Endothelial cell of umbilical vein (primary cell): ENCODE results near the gene OSBPL10. TPM values are rescaled to one million over a fixed set of nuclear protein-coding genes. Genes with fewer than 3 reads are reported as not detected.

Experiments
- BruUV-seq: library from RNA; stranded (reverse); fragments of 400-500 nt; replicated peaks from 2 replicates; lab custom pipeline; 2021; lab: Mats Ljungman, UMichigan
- CTCF ChIA-PET: fragments of 300-600, 350-600 bp; sonication (Branson Sonifier 250); formaldehyde crosslinking; loops from one replicate; lab custom pipeline; 2021; ENCODE audit warnings: antibody characterized with exemption, inconsistent platforms; lab: Charles Lee
- POLR2A ChIA-PET: fragments of 300-600, 350-600 bp; sonication (Branson Sonifier 250); formaldehyde crosslinking; loops from one replicate; lab custom pipeline; 2021; ENCODE audit warnings: antibody characterized with exemption, inconsistent platforms; lab: Charles Lee
- DNase-seq: peaks from one replicate; pipeline ENCODE4 v3.0.0-alpha.2; 2011; ENCODE audit warnings: low read depth, low spot score
- FAIRE-seq: peaks from 2 replicates; lab custom pipeline; 2011; peaks lifted over from hg19 to GRCh38; lab: Jason Lieb, UNC
- H2AFZ ChIP-seq: 2 replicates; pipeline ENCODE4 v1.6.0; 2012; ENCODE audit warnings: low read depth, low read length, control low read depth, inconsistent platforms
- H3K27ac ChIP-seq: 2 replicates; pipeline ENCODE4 v1.5.1; 2011; ENCODE audit warnings: low read depth, mild to moderate bottlenecking, control low read depth, low read length, moderate library complexity; ENCODE audit not compliant: insufficient read depth
- H3K27me3 ChIP-seq, 2 experiments: 2 replicates each; pipeline versions ENCODE4 v1.6.0 to v1.6.1; 2011; ENCODE audit warnings: low read length in 2 of 2, mixed read lengths in 1 of 2; ENCODE audit not compliant: control insufficient read depth in 2 of 2, insufficient read depth in 2 of 2
- H3K36me3 ChIP-seq, 2 experiments: 2 replicates in 1 of 2; 3 replicates in 1 of 2; pipeline ENCODE4 v1.5.1; 2011; ENCODE audit warnings: low read length in 2 of 2, mild to moderate bottlenecking in 1 of 2, moderate library complexity in 1 of 2; ENCODE audit not compliant: control insufficient read depth in 2 of 2, insufficient read depth in 2 of 2; ENCODE audit errors: extremely low read depth in 1 of 2
- H3K4me1 ChIP-seq: 3 replicates; pipeline ENCODE4 v1.5.1; 2011; ENCODE audit warnings: mild to moderate bottlenecking, low read length; ENCODE audit not compliant: control insufficient read depth, insufficient read depth; ENCODE audit errors: extremely low read depth
- H3K4me2 ChIP-seq: 2 replicates; pipeline ENCODE4 v1.6.1; 2011; ENCODE audit warnings: low read length, control low read depth, mixed read lengths; ENCODE audit not compliant: insufficient read depth
- H3K4me3 ChIP-seq, 3 experiments: fragments of 200-600 bp in 1 of 3; sonication (generic), shearing (Covaris generic) in 1 of 3; replicated peaks in 1 of 3; 2 replicates each; pipeline ENCODE4 v1.5.1; 2011 to 2016; ENCODE audit warnings: control low read depth in 3 of 3, low read length in 3 of 3, mild to moderate bottlenecking in 2 of 3, inconsistent platforms in 1 of 3, low read depth in 1 of 3, moderate library complexity in 1 of 3; ENCODE audit not compliant: insufficient read depth in 1 of 3
- H3K79me2 ChIP-seq: 2 replicates; pipeline ENCODE4 v1.6.0; 2012; ENCODE audit warnings: low read length, inconsistent platforms; ENCODE audit not compliant: control insufficient read depth, insufficient read depth
- H3K9ac ChIP-seq: replicated peaks from 2 replicates; pipeline ENCODE3; 2011; ENCODE audit warnings: low read length, control low read depth; ENCODE audit not compliant: insufficient read depth; ENCODE audit errors: extremely low read depth
- H3K9me1 ChIP-seq: replicated peaks from 3 replicates; pipeline ENCODE4 v1.6.0; 2011; ENCODE audit warnings: mild to moderate bottlenecking, low read length; ENCODE audit not compliant: control insufficient read depth, insufficient read depth; ENCODE audit errors: extremely low read depth
- H3K9me3 ChIP-seq: replicated peaks from 2 replicates; pipeline ENCODE4 v1.5.1; 2012; ENCODE audit warnings: low read length, inconsistent platforms; ENCODE audit not compliant: control insufficient read depth, insufficient read depth
- H4K20me1 ChIP-seq: replicated peaks from 2 replicates; pipeline ENCODE3; 2011; ENCODE audit warnings: mild to moderate bottlenecking, low read length; ENCODE audit not compliant: control insufficient read depth, insufficient read depth; ENCODE audit errors: extremely low read depth
- EZH2 ChIP-seq: IDR thresholded peaks from 2 replicates; pipeline ENCODE4 v1.6.1; 2012; ENCODE audit warnings: borderline replicate concordance, low read depth, mild to moderate bottlenecking, moderate library complexity, low read length, inconsistent platforms; ENCODE audit not compliant: severe bottlenecking
- FOS ChIP-seq: IDR thresholded peaks from 2 replicates; pipeline ENCODE4 v1.6.1; 2011; ENCODE audit warnings: mild to moderate bottlenecking, low read length, moderate library complexity, borderline replicate concordance; ENCODE audit not compliant: insufficient read depth
- POLR2A ChIP-seq: IDR thresholded peaks from 2 replicates; pipeline ENCODE4 v1.6.1; 2012; ENCODE audit warnings: low read depth, mild to moderate bottlenecking, control low read depth, low read length
- POLR2AphosphoS5 ChIP-seq: IDR thresholded peaks from 2 replicates; pipeline ENCODE4 v1.6.1; 2012; ENCODE audit warnings: low read depth, mild to moderate bottlenecking, control low read depth, low read length, moderate library complexity; ENCODE audit not compliant: insufficient read depth
- dilution Hi-C: fragments of 300-500 bp; cut with MboI; formaldehyde crosslinking; loops from one replicate; pipeline ENCODE4 v1.15.0; 2019; ENCODE audit warnings: low sequenced_read_pairs; ENCODE audit not compliant: extremely low pct_ligation_motif_present
- intact Hi-C: fragments of 100-400 bp; cut with micrococcal nuclease; formaldehyde crosslinking; loops from one replicate; pipeline ENCODE4 v1.10.0; 2022
- polyA plus RNA-seq, 4 experiments: library from polyadenylated mRNA; depleted of rRNA in 3 of 4; stranded (reverse) in 3 of 4; unstranded in 1 of 4; fragments of >200 nt; gene quantifications; 2 replicates each; pipeline versions ENCODE4 v1.2.1 to v1.2.3, GENCODE V29; 2011 to 2012; ENCODE audit warnings: missing spikeins in 1 of 4
- total RNA-seq: library from RNA; stranded (reverse); gene quantifications from 2 replicates; pipeline ENCODE4 v1.2.3, GENCODE V29; 2021
- TF ChIP-seq, protein P1 (sequence below): IDR thresholded peaks from 2 replicates; pipeline ENCODE4 v1.6.1; 2011; ENCODE audit not compliant: insufficient read depth, insufficient read length
- TF ChIP-seq, protein P2 (sequence below), 2 donors: IDR thresholded peaks; 1 replicate in 1 of 2; 2 replicates in 1 of 2; pipeline ENCODE4 v1.5.1; 2011; ENCODE audit warnings: low read length in 2 of 2, mild to moderate bottlenecking in 2 of 2, moderate library complexity in 2 of 2, control low read depth in 1 of 2, inconsistent platforms in 1 of 2, low read depth in 1 of 2; ENCODE audit not compliant: insufficient read depth in 1 of 2; ENCODE audit errors: extremely low read depth in 1 of 2

OSBPL10 gene
- total and polyA plus RNA-seq, 2 donors (not counting 3 experiments of a cell fraction or from before 2014, with no cell fraction given): 10.8 to 47.6 TPM

DNA sequence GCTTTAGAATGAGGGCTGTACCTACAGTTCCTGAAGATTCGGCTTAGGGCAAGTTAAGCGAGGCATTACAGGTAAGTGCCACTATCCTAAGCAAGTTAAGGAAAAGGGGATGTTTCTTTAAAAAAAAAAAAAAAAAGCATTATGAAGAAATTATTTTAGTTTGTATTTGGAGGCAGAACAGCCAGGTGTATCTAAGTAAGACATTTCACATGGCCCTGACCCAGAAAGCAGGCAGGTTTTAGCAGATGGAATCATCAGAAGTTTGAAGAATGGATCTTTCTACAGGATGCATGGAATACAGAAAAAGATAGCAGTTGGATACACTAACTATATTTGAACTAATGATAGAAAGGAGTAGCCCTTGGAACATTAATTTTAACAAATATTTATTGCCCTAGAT is 105.6 kb downstream of the OSBPL10 start:
- intact Hi-C loops: no loop called here
- Histone ChIP-seq H2AFZ (no peak overlapping the region), H3K9me3 (no peaks in the 10 kb centered on the region), H3K36me3 (peaks cover 0 to 1% of the 10 kb centered on the region in 2 experiments), H3K79me2 (no peaks in the 10 kb centered on the region), H3K4me1 (peaks cover 6% of the 10 kb centered on the region), H3K27ac (no peak overlapping the region), H3K4me2 (no peak overlapping the region), H3K4me3 (no peak overlapping the region), H3K27me3 (no peaks in the 10 kb centered on the region), H3K9ac (no peak overlapping the region), H4K20me1 (no peaks in the 10 kb centered on the region), H3K9me1 (no peaks in the 10 kb centered on the region)
- no TSS peak for BruUV-seq
- dilution Hi-C loops: no loop called here
- ChIA-PET CTCF (no interaction called here), POLR2A (no interaction called here)
- TF ChIP-seq, protein P1, sequence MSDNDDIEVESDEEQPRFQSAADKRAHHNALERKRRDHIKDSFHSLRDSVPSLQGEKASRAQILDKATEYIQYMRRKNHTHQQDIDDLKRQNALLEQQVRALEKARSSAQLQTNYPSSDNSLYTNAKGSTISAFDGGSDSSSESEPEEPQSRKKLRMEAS: no peak
- no peak for TF ChIP-seq POLR2A
- no peak for TF ChIP-seq EZH2
- no peak for TF ChIP-seq FOS
- TF ChIP-seq POLR2AphosphoS5: no peak
- TF ChIP-seq, protein P2, sequence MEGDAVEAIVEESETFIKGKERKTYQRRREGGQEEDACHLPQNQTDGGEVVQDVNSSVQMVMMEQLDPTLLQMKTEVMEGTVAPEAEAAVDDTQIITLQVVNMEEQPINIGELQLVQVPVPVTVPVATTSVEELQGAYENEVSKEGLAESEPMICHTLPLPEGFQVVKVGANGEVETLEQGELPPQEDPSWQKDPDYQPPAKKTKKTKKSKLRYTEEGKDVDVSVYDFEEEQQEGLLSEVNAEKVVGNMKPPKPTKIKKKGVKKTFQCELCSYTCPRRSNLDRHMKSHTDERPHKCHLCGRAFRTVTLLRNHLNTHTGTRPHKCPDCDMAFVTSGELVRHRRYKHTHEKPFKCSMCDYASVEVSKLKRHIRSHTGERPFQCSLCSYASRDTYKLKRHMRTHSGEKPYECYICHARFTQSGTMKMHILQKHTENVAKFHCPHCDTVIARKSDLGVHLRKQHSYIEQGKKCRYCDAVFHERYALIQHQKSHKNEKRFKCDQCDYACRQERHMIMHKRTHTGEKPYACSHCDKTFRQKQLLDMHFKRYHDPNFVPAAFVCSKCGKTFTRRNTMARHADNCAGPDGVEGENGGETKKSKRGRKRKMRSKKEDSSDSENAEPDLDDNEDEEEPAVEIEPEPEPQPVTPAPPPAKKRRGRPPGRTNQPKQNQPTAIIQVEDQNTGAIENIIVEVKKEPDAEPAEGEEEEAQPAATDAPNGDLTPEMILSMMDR (IDR thresholded peaks at IDR 0.05; ENCODE audit: extremely low read depth in 1 of 2, insufficient read depth in 1 of 2, low read depth in 1 of 2, low read length in 2 of 2): no peak
- FAIRE-seq: no peak
- no peak for DNase-seq
